Ovary (tissue), 9 donors: ENCODE measurements around the gene FGF2. TPM values are rescaled to one million over a fixed set of nuclear protein-coding genes. Genes with fewer than 3 reads are reported as not detected.

ENCODE experiments used
- DNase-seq, 5 donors: peaks; one replicate each; pipeline ENCODE4 v3.0.0-alpha.2; 2019 to 2020
- H3K27ac ChIP-seq, 2 donors: fragments of 200-600 bp; one replicate each; pipeline versions ENCODE4 v1.5.1 to v1.8.0; 2019 to 2022
- H3K27me3 ChIP-seq: fragments of 200-600 bp; one replicate; pipeline ENCODE4 v1.8.0; 2022
- H3K36me3 ChIP-seq: fragments of 200-600 bp; sonication (generic); one replicate; pipeline ENCODE4 v1.5.1; 2019
- H3K4me1 ChIP-seq: one replicate; pipeline ENCODE4 v1.8.1; 2013; ENCODE audit warnings: mild to moderate bottlenecking, moderate library complexity; ENCODE audit not compliant: insufficient read depth
- H3K4me3 ChIP-seq: fragments of 200-600 bp; sonication (generic); one replicate; pipeline ENCODE4 v1.5.1; 2017
- H3K9me3 ChIP-seq, 2 donors: fragments of 200-600 bp in 1 of 2; sonication (generic) in 1 of 2; one replicate each; pipeline versions ENCODE4 v1.5.1 to v1.8.1; 2013 to 2019; ENCODE audit warnings: mild to moderate bottlenecking in 1 of 2, moderate library complexity in 1 of 2
- CTCF ChIP-seq, 3 donors: fragments of 450-650 bp in 2 of 3; fragments of 200-600 bp in 1 of 3; IDR thresholded peaks; one replicate each; pipeline versions ENCODE4 v1.5.1 to v1.8.0; 2016 to 2022; ENCODE audit warnings: antibody characterized with exemption in 3 of 3, mild to moderate bottlenecking in 1 of 3
- EP300 ChIP-seq: sonication (generic); formaldehyde crosslinking; IDR thresholded peaks from one replicate; pipeline ENCODE4 v1.6.1; 2017; ENCODE audit warnings: antibody characterized with exemption
- POLR2A ChIP-seq: fragments of 450-650 bp; IDR thresholded peaks from one replicate; pipeline ENCODE4 v1.6.1; 2017; ENCODE audit warnings: antibody characterized with exemption, mild to moderate bottlenecking, moderate library complexity
- WGBS, 3 donors: extraction: QIAGEN DNeasy Blood & Tissue Kit in 1 of 3; methylation state at CpG; one replicate each; pipeline versions ENCODE4 v1.1.5 to v1.1.7; 2013 to 2017; 5-methylcytosine and 5-hydroxymethylcytosine counted together
- intact Hi-C, 4 donors: fragments of 100-400 bp; cut with DNase I; formaldehyde crosslinking; loops; one replicate each; pipeline versions ENCODE4 v1.11.0 to v1.15.1; 2022 to 2023
- polyA plus RNA-seq, 2 donors: library from polyadenylated mRNA; stranded (reverse); fragments of 200-250 nt in 1 of 2; fragments of 350-450 nt in 1 of 2; fragmentation: Illumina TruSeq in 1 of 2; extraction: RNeasy Lipid Tissue Mini Kit (QIAGEN cat#74804) in 1 of 2; gene quantifications; one replicate each; pipeline ENCODE4 v1.2.3, GENCODE V29; 2013 to 2014
- total RNA-seq, 7 donors: library from RNA; depleted of rRNA in 2 of 7; stranded (reverse); fragments of >200 nt in 2 of 7; fragmentation: NEBNext Ultra II Directional in 3 of 7; extraction: Animal tissue kit (Norgen Biotek cat#: 25700) in 3 of 7; gene quantifications; one replicate each; pipeline versions ENCODE4 v1.1.0 to v1.2.4, GENCODE V29; 2016 to 2023
- donor health status: DM: no; HTN: no; CAD: no; lungs with moderate emphysema.
- donor health status: DM: no; HTN: no; CAD: no.
- donor health status: Bipolar disorder and iron deficiency.
- donor health status: DM: yes; HTN: yes; CAD: no.
- donor health status: DM: no; HTN: no; CAD: no.
- donor health status: DM: yes; HTN: yes; CAD: no.

Gene FGF2
- total and polyA plus RNA-seq, 9 donors = 7.4 to 36.0 (median 22.4) TPM

GRCh38 chr4:122911588-122911987 lies 85.0 kb downstream of the FGF2 start:
- intact Hi-C loops = loop anchor here in 1 of 4 donors (5.0 kb wide), 1 partner anchor 154 kb away; no protein-coding TSS in a partner anchor
- 74 to 78% (median 77%) methylated on average over 1 of the region's 1 CpG for WGBS, 3 donors
- no peak for DNase-seq
- peaks cover 2% of the 10 kb centered on the region for H3K4me1 ChIP-seq
- TF ChIP-seq POLR2A (no peak), CTCF (IDR thresholded peaks at IDR 0.05) (no peak), EP300 (no peak)
- H3K27me3 ChIP-seq = no peaks in the 10 kb centered on the region
- H3K9me3 ChIP-seq = no peaks in the 10 kb centered on the region
- no peaks in the 10 kb centered on the region for H3K36me3 ChIP-seq
- H3K4me3 ChIP-seq = no peak overlapping the region
- no peak overlapping the region for H3K27ac ChIP-seq

GRCh38 chr4:122912810-122913575 lies 86.4 kb downstream of the FGF2 start:
- Histone ChIP-seq H3K4me3 (no peak overlapping the region), H3K27ac (no peak overlapping the region), H3K36me3 (no peaks in the 10 kb centered on the region), H3K9me3 (no peaks in the 10 kb centered on the region), H3K4me1 (peaks cover 2% of the 10 kb centered on the region), H3K27me3 (no peaks in the 10 kb centered on the region)
- TF ChIP-seq CTCF (IDR thresholded peaks at IDR 0.05) = no peak
- TF ChIP-seq POLR2A = no peak
- TF ChIP-seq EP300 = no peak
- intact Hi-C loops = loop anchor here in 1 of 4 donors (5.0 kb wide), 1 partner anchor 156 kb away; no protein-coding TSS in a partner anchor
- 89 to 100% (median 93%) methylated on average over 1 of the region's 1 CpG for WGBS, 3 donors
- no peak for DNase-seq

- no peaks in the 10 kb centered on the region for H3K9me3 ChIP-seq
- no peak for DNase-seq
- H3K4me1 ChIP-seq = no peaks in the 10 kb centered on the region
- WGBS, 3 donors = 34 to 44% (median 41%) methylated on average over 4 of the region's 4 CpGs
- TF ChIP-seq EP300 (no peak), CTCF (IDR thresholded peaks at IDR 0.05) (no peak), POLR2A (no peak)
- intact Hi-C loops = loop anchor here in 1 of 4 donors (5.0 kb wide), 1 partner anchor 157 kb away; no protein-coding TSS in a partner anchor
- H3K27me3 ChIP-seq = no peaks in the 10 kb centered on the region
- H3K27ac ChIP-seq = no peak overlapping the region
- no peaks in the 10 kb centered on the region for H3K36me3 ChIP-seq
- H3K4me3 ChIP-seq = no peak overlapping the region
These were observed 87.8 kb downstream of the FGF2 start for GRCh38 chr4:122914292-122914904.

GRCh38 chr4:122914938-122915337 lies 88.3 kb downstream of the FGF2 start:
- Histone ChIP-seq H3K27me3 (no peaks in the 10 kb centered on the region), H3K27ac (no peak overlapping the region), H3K4me1 (no peaks in the 10 kb centered on the region), H3K4me3 (no peak overlapping the region), H3K9me3 (no peaks in the 10 kb centered on the region), H3K36me3 (no peaks in the 10 kb centered on the region)
- WGBS, 3 donors = 59 to 75% (median 70%) methylated on average over 3 of the region's 3 CpGs
- no peak for TF ChIP-seq CTCF (IDR thresholded peaks at IDR 0.05)
- TF ChIP-seq EP300 = no peak
- no peak for TF ChIP-seq POLR2A
- intact Hi-C loops = loop anchor here in 1 of 4 donors (5.0 kb wide), 1 partner anchor 158 kb away; no protein-coding TSS in a partner anchor
- DNase-seq = no peak
